Breast epithelium (tissue), 3 donors: ENCODE data around the gene NIFK.

Experiments
- POLR2A ChIP-seq: fragments of 450-650 bp; IDR thresholded peaks from one replicate; pipeline ENCODE4 v1.6.1; 2016; ENCODE audit warnings: antibody characterized with exemption, mild to moderate bottlenecking, moderate library complexity
- POLR2AphosphoS5 ChIP-seq, 3 donors: sonication (generic); formaldehyde crosslinking; IDR thresholded peaks; one replicate each; pipeline ENCODE4 v1.6.1; 2017; ENCODE audit warnings: antibody characterized with exemption in 3 of 3
- TF ChIP-seq, protein P1 (sequence below), 3 donors: fragments of 450-650 bp; IDR thresholded peaks; one replicate each; pipeline ENCODE4 v1.5.1; 2016 to 2017; ENCODE audit warnings: antibody characterized with exemption in 3 of 3, mild to moderate bottlenecking in 3 of 3, moderate library complexity in 3 of 3

DNA sequence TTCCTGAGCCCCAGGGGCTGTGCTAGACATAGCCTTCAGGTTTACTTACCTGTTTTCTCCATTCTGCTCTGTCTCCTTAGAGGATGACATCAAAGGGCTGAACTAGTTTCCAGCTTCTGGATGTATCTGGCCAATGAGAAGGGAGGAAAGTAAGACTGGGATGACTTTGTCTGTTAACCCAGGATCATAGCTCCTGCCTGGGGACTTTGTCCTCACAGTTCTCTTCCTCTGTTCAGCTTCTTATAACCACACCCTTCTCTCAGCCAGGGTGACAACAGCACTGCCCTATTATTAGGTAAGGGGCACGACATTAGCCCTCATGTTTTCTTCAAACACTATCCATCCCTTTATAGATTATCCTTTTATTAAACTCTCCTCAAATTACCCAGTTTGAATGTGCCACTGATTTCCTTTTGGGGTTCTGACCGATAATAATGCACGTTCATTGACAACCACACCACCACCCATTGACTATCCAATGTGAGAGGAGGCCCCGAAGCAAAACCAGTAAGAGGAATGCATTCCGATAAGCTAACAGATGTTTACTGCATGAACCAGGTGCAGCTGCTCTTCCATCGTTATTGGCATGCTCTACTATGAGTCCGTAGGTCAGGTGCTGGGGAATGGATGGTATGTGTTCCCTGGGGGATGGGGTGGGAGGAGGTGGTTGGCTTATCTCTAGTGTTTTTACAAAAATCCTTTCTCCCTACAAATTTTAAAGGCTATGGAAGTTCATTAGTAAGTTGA, 42.2 kb upstream of the NIFK start:
- TF ChIP-seq, protein P1, sequence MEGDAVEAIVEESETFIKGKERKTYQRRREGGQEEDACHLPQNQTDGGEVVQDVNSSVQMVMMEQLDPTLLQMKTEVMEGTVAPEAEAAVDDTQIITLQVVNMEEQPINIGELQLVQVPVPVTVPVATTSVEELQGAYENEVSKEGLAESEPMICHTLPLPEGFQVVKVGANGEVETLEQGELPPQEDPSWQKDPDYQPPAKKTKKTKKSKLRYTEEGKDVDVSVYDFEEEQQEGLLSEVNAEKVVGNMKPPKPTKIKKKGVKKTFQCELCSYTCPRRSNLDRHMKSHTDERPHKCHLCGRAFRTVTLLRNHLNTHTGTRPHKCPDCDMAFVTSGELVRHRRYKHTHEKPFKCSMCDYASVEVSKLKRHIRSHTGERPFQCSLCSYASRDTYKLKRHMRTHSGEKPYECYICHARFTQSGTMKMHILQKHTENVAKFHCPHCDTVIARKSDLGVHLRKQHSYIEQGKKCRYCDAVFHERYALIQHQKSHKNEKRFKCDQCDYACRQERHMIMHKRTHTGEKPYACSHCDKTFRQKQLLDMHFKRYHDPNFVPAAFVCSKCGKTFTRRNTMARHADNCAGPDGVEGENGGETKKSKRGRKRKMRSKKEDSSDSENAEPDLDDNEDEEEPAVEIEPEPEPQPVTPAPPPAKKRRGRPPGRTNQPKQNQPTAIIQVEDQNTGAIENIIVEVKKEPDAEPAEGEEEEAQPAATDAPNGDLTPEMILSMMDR (IDR thresholded peaks at IDR 0.05), result no peak
- no peak for TF ChIP-seq POLR2AphosphoS5 (IDR thresholded peaks at IDR 0.05)
- no peak for TF ChIP-seq POLR2A
